Keratinocyte (primary cell): ENCODE measurements around the gene KCNMA1.

Source experiments
- EZH2 ChIP-seq: IDR thresholded peaks from one replicate; pipeline ENCODE4 v1.6.1; 2012; ENCODE audit warnings: inconsistent platforms, mild to moderate bottlenecking, low read length, moderate library complexity
- TF ChIP-seq, protein P1 (sequence below), 3 experiments: IDR thresholded peaks in 1 of 3; conservative IDR thresholded peaks in 1 of 3; optimal IDR thresholded peaks in 1 of 3; 2 replicates in 2 of 3; 3 replicates in 1 of 3; pipeline versions ENCODE3 to v1.5.1; 2011; ENCODE audit warnings: low read length in 3 of 3, mild to moderate bottlenecking in 3 of 3, moderate library complexity in 2 of 3, control low read depth in 1 of 3, inconsistent platforms in 1 of 3; ENCODE audit not compliant: insufficient read depth in 2 of 3; ENCODE audit errors: extremely low read depth in 1 of 3

DNA sequence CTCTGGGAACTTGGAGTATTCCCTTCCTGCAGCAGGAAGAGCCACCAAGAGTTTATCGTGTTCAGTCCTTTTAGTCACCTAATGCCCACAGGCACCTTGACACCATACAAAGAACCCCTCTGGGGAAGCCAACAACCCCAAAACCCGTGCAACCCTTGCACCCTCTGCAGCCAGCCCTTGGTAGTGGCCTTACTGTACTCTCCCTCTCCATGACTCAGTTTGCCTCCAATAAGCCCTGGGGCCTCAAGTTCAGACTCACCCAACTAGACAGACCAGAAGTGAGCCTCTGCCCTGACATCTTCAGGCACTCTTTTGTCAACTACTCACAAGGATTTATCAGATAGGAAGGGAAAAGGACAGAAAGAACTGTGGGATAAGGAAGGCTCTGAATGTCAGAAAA is 30.9 kb downstream of the KCNMA1 start:
- TF ChIP-seq, protein P1, sequence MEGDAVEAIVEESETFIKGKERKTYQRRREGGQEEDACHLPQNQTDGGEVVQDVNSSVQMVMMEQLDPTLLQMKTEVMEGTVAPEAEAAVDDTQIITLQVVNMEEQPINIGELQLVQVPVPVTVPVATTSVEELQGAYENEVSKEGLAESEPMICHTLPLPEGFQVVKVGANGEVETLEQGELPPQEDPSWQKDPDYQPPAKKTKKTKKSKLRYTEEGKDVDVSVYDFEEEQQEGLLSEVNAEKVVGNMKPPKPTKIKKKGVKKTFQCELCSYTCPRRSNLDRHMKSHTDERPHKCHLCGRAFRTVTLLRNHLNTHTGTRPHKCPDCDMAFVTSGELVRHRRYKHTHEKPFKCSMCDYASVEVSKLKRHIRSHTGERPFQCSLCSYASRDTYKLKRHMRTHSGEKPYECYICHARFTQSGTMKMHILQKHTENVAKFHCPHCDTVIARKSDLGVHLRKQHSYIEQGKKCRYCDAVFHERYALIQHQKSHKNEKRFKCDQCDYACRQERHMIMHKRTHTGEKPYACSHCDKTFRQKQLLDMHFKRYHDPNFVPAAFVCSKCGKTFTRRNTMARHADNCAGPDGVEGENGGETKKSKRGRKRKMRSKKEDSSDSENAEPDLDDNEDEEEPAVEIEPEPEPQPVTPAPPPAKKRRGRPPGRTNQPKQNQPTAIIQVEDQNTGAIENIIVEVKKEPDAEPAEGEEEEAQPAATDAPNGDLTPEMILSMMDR (optimal IDR thresholded peaks at IDR 0.05 in 1 of 3, IDR thresholded peaks at IDR 0.05 in 1 of 3, conservative IDR thresholded peaks at IDR 0.05 in 1 of 3; ENCODE audit: extremely low read depth in 1 of 3, insufficient read depth in 2 of 3, low read length in 3 of 3): peak; percentile 22 to 73 (median 67)
- TF ChIP-seq EZH2: no peak
